ENCODE measurements around the gene SUGCT.

The SUGCT gene

DNA sequence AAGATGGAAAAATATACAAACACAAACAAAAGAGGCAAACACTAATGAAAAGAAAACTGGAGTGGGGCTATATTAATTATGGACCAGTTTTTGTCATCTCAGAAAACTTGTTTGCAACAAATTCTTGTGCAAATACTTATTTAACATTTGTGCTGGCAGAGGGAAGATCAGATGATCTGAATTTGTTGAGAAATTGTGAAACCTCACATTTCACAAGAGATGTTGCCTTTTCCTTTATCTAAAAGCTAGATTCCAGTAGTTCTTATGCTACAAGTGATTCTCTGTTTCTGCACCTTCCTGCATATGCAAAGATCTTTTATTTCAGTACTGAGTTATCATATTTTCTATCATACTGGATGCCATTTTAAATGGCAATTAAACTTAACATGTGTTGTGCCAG lies 320.7 kb downstream of the SUGCT start:
- POLR2A ChIA-PET, result no interaction called here
- CTCF ChIA-PET, result interaction anchor here (2.2 kb wide), 1 partner anchor 28 kb away, joined by 6 read pairs; no protein-coding TSS in a partner anchor
- no peak for DNase-seq (ENCODE audit: extremely low spot score)
- TF ChIP-seq, protein P1, sequence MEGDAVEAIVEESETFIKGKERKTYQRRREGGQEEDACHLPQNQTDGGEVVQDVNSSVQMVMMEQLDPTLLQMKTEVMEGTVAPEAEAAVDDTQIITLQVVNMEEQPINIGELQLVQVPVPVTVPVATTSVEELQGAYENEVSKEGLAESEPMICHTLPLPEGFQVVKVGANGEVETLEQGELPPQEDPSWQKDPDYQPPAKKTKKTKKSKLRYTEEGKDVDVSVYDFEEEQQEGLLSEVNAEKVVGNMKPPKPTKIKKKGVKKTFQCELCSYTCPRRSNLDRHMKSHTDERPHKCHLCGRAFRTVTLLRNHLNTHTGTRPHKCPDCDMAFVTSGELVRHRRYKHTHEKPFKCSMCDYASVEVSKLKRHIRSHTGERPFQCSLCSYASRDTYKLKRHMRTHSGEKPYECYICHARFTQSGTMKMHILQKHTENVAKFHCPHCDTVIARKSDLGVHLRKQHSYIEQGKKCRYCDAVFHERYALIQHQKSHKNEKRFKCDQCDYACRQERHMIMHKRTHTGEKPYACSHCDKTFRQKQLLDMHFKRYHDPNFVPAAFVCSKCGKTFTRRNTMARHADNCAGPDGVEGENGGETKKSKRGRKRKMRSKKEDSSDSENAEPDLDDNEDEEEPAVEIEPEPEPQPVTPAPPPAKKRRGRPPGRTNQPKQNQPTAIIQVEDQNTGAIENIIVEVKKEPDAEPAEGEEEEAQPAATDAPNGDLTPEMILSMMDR (IDR thresholded peaks at IDR 0.05; ENCODE audit: control extremely low read depth, extremely low read depth, low read depth, missing control alignments), result no peak

DNA sequence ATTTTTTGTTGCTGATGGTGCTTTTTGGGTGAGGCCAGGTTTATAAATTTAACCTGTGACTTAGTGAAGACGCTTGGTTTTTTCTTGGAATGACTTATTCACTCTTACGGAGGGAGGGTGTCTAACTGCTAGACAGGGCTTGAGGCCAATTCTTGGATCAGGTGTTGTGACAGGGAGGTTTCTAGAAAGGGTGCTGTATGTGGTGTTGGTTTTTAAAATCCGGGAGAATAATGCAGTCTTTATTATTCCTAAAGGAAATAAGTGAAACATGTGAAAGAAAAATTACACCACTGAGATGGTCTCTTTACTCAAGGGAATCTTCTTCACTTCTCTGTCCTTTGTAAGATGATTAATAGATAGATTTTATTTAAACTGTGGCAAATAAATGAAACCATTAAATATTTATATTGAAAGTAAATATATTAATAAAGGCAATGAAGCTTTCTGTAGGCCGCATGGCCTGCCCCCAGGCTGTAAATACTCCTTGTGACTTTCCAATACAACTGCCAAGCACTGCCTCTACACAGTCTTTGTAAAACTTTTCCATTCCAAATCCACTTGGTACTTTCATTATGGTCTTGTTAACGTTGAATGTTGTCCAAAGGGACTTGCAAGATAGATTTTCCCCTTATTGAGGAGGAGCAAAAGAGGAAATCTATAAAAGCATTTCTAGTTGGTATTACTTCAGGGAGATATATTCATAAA lies 323.1 kb downstream of the SUGCT start:
- ChIA-PET CTCF (no interaction called here), POLR2A (no interaction called here)
- no peak for DNase-seq (ENCODE audit: extremely low spot score)
- TF ChIP-seq, protein P1 (IDR thresholded peaks at IDR 0.05; ENCODE audit: control extremely low read depth, extremely low read depth, low read depth, missing control alignments), result no peak

DNA sequence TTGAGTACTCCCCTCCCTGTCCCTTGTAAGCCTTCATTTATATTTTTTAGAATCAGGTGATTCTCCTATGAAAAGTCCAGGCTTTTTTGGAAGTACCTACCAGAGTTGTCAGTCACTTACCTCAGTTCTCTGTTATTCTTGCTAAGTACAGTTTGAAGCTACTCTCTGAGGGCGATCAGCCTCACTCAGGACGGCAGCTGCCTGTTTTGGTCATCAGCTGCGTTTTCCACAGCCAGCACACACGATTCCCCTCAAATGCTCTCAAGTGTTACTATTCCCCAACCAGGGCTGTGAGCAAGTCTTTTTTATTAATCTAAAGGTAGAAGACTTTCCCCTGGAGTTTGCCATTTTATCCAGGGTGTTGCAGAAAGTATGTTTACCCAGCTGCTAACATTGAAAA lies 328.6 kb downstream of the SUGCT start:
- no peak for DNase-seq (ENCODE audit: extremely low spot score)
- CTCF ChIA-PET, result interaction anchor here (1.2 kb wide), 1 partner anchor 10 kb away, joined by 3 read pairs; no protein-coding TSS in a partner anchor
- POLR2A ChIA-PET, result no interaction called here
- TF ChIP-seq, protein P1 (IDR thresholded peaks at IDR 0.05; ENCODE audit: control extremely low read depth, extremely low read depth, low read depth, missing control alignments), result no peak

DNA sequence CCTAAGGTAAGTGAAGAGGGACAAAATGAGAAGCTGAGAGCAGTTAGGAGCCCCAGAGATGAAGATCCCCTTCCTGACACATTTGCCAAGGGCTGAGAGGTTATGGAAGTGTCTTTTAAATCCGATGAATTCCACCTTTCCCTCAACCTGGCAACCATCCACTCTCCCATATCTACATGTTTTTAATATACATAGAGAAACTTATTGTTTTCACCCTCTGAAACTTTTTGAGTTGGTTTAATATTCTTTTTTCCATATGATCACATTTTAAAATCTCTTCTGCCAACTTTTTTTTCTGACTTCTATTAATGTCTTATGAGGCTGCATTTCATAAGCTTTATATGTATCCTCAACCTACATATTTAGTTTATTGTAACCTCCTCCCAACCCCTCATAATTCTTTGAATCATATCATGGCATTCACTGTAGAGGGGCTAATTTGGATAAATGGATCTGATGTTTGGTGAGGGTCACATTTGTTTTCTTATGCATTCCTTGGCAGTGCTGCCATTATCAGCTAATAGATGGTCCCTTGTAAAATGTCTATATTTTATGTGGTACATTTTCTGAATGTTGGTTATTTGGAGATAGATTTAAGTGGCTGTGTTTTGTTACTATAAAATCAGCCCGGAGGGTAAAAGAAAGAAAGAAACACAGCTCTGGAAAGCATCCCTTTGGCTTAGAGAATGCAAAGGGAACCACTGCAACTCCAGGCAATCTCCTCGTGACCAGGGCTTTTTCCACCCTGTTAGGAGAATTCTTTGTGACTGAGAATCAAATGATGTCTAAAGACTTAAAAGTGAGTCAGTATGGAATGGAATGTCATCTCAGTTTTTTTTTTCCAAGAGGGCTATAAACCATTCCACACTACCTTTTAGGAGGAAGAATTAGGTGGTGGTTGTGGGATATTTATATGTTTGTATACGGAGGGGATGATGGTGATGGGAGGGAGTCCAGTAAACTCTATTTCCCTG lies 334.4 kb downstream of the SUGCT start:
- ChIA-PET CTCF (no interaction called here), POLR2A (no interaction called here)
- no peak for DNase-seq (ENCODE audit: extremely low spot score)
- TF ChIP-seq, protein P1 (IDR thresholded peaks at IDR 0.05; ENCODE audit: control extremely low read depth, extremely low read depth, low read depth, missing control alignments), result no peak

DNA sequence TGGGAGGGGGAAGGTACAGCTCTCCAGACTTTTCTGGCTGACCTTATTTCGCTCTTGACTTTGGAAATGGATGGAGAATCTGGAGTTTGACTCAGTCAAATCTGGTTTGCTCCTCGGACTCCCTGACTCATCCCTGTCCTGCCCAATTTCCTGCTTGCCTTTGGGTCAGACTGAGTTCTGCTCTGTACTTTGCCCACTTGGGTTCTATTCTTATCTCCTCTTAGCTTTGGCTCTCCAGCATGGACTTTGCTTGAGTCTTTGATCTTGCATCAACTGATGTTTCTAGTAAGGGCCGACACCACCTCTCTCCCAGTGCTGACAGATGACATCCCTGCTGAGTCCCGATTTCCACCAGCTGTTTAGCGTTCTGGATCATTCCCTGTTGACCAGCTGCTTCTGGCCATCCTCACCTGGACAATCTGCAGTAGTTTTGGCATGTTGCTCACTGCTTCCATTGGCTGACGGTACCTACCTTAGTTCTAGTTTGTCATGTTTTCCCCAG lies 335.3 kb downstream of the SUGCT start:
- ChIA-PET CTCF (no interaction called here), POLR2A (no interaction called here)
- TF ChIP-seq, protein P1 (IDR thresholded peaks at IDR 0.05; ENCODE audit: control extremely low read depth, extremely low read depth, low read depth, missing control alignments), result no peak
- no peak for DNase-seq (ENCODE audit: extremely low spot score)

DNA sequence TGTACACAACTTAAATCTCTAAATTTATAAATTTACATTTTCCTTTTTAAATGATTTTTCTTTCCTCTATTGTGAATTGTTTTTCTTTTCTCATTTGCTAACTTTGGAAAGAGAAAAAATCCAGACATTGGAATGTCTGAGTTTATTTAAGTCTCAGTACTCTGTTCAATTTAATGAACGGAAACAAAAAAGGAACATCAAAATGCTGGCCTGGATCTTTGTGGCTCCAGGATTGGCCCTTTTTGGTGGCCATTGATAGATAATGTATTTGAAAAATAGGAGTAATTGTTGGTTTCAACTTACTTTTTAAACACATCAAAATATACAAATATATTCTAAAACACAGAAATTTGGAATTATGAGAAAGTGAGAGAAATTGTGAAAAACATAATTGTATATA lies 336.0 kb downstream of the SUGCT start:
- ChIA-PET POLR2A (no interaction called here), CTCF (no interaction called here)
- TF ChIP-seq, protein P1 (IDR thresholded peaks at IDR 0.05; ENCODE audit: control extremely low read depth, extremely low read depth, low read depth, missing control alignments), result no peak
- no peak for DNase-seq (ENCODE audit: extremely low spot score)
